Neural progenitor cell (in vitro differentiated cells): ENCODE measurements around the gene CACYBP. TPM values are rescaled to one million over a fixed set of nuclear protein-coding genes. Genes with fewer than 3 reads are reported as not detected.

ENCODE experiments used
- DNase-seq: peaks from one replicate; pipeline ENCODE4 v3.0.0-alpha.2; 2016; ENCODE audit warnings: low spot score
- H2AFZ ChIP-seq: fragments of 200-600 bp; sonication (generic); replicated peaks from 2 replicates; pipeline ENCODE4 v1.6.1; 2016; ENCODE audit warnings: antibody characterized with exemption
- H3F3A ChIP-seq: fragments of 200-600 bp; sonication (generic); 2 replicates; pipeline ENCODE4 v1.6.1; 2016; ENCODE audit warnings: antibody characterized with exemption, low read depth
- H3K27ac ChIP-seq: fragments of 200-600 bp; sonication (generic); 2 replicates; pipeline ENCODE4 v1.5.1; 2016; ENCODE audit warnings: mild to moderate bottlenecking
- H3K27me3 ChIP-seq: fragments of 200-600 bp; sonication (generic); 2 replicates; pipeline ENCODE4 v1.6.1; 2016; ENCODE audit warnings: mild to moderate bottlenecking, moderate library complexity
- H3K36me3 ChIP-seq: fragments of 200-600 bp; sonication (generic); 2 replicates; pipeline ENCODE4 v1.5.1; 2016
- H3K4me1 ChIP-seq: fragments of 200-600 bp; sonication (generic); 2 replicates; pipeline ENCODE4 v1.6.1; 2016; ENCODE audit warnings: mixed run types
- H3K4me2 ChIP-seq: fragments of 200-600 bp; sonication (generic); 2 replicates; pipeline ENCODE4 v1.6.1; 2016
- H3K4me3 ChIP-seq: fragments of 200-600 bp; sonication (generic); 2 replicates; pipeline ENCODE4 v1.5.1; 2016
- H3K79me2 ChIP-seq: fragments of 200-600 bp; sonication (generic); 2 replicates; pipeline ENCODE4 v1.6.1; 2016; ENCODE audit warnings: low read depth
- H3K9ac ChIP-seq: fragments of 200-600 bp; sonication (generic); 2 replicates; pipeline ENCODE4 v1.6.1; 2016
- H3K9me3 ChIP-seq: fragments of 200-600 bp; sonication (generic); 2 replicates; pipeline ENCODE4 v1.5.1; 2016; ENCODE audit warnings: low read depth
- H4K20me1 ChIP-seq: fragments of 200-600 bp; sonication (generic); 2 replicates; pipeline ENCODE4 v1.6.1; 2016; ENCODE audit warnings: low read depth
- H3K27ac Mint-ChIP-seq: 3 replicates; pipeline ENCODE4 v1.8.0; 2021; ENCODE audit warnings: mixed read lengths
- H3K27me3 Mint-ChIP-seq: 2 replicates; pipeline ENCODE4 v1.8.0; 2022; ENCODE audit warnings: low read depth, mild to moderate bottlenecking, inconsistent platforms, moderate library complexity, mixed read lengths; ENCODE audit not compliant: insufficient read depth
- H3K36me3 Mint-ChIP-seq: 3 replicates; pipeline ENCODE4 v1.8.0; 2021; ENCODE audit warnings: mixed read lengths
- H3K4me1 Mint-ChIP-seq: 3 replicates; pipeline ENCODE4 v1.8.0; 2021; ENCODE audit warnings: mixed read lengths
- H3K4me3 Mint-ChIP-seq: 3 replicates; pipeline ENCODE4 v1.8.0; 2021; ENCODE audit warnings: mild to moderate bottlenecking, moderate library complexity, mixed read lengths
- H3K9me3 Mint-ChIP-seq: 3 replicates; pipeline ENCODE4 v1.8.0; 2020; ENCODE audit warnings: mixed read lengths
- EZH2 ChIP-seq: fragments of 200-600 bp; sonication (generic); IDR thresholded peaks from 2 replicates; pipeline ENCODE4 v1.6.1; 2017; ENCODE audit warnings: antibody characterized with exemption, mild to moderate bottlenecking, moderate library complexity
- EZH2phosphoT487 ChIP-seq: fragments of 200-600 bp; sonication (generic); IDR thresholded peaks from 2 replicates; pipeline ENCODE4 v1.6.1; 2017; ENCODE audit warnings: antibody characterized with exemption
- total RNA-seq: library from RNA; depleted of rRNA; stranded (reverse); fragments of >200 nt; gene quantifications from 2 replicates; pipeline ENCODE4 v1.2.3, GENCODE V29; 2015; ENCODE audit warnings: low replicate concordance
- TF ChIP-seq, protein P1 (sequence below): fragments of 200-600 bp; sonication (generic); IDR thresholded peaks from 2 replicates; pipeline ENCODE4 v1.5.1; 2017; ENCODE audit warnings: antibody characterized with exemption, mild to moderate bottlenecking

CACYBP gene
- total RNA-seq, 1 donor from 2014 or later = 166 TPM

DNA sequence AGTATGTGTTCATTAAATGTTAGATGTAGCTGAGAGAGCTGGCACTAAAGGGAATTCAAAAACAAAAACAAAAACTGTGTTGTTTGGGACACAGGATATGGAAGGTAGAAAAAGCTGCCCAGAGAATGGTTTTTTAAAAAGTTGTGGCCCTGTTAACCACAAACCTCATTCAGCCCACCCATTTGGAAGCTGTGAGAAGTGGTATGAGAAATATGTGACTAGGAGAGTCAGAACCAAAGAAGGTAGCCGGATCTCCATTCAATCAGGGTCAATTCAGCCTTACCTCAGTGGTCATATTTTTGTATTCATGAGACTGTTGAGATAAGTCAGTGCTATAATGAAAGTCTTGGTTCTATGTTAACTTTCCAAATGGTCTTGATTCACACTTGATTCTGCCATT lies 29.8 kb upstream of the CACYBP start:
- H3K4me1 Mint-ChIP-seq = peaks cover 17% of the 10 kb centered on the region
- H2AFZ ChIP-seq = no peak overlapping the region
- H3K9me3 ChIP-seq = no peaks in the 10 kb centered on the region
- H3K4me1 ChIP-seq = peaks cover 22% of the 10 kb centered on the region
- H3K4me3 Mint-ChIP-seq = no peak overlapping the region
- H3K79me2 ChIP-seq = no peaks in the 10 kb centered on the region
- H3K36me3 Mint-ChIP-seq = peaks cover 3% of the 10 kb centered on the region
- no peak for DNase-seq
- H3K9ac ChIP-seq = no peak overlapping the region
- no peaks in the 10 kb centered on the region for H3K36me3 ChIP-seq
- H3K9me3 Mint-ChIP-seq = no peaks in the 10 kb centered on the region
- H3K27ac Mint-ChIP-seq = no peak overlapping the region
- H3K27me3 ChIP-seq = no peaks in the 10 kb centered on the region
- no peaks in the 10 kb centered on the region for H4K20me1 ChIP-seq
- H3K27ac ChIP-seq = no peak overlapping the region
- H3K4me2 ChIP-seq = no peak overlapping the region
- no peak overlapping the region for H3K4me3 ChIP-seq
- H3K27me3 Mint-ChIP-seq = no peaks in the 10 kb centered on the region
- TF ChIP-seq EZH2phosphoT487 = no peak
- no peak for TF ChIP-seq EZH2
- TF ChIP-seq, protein P1, sequence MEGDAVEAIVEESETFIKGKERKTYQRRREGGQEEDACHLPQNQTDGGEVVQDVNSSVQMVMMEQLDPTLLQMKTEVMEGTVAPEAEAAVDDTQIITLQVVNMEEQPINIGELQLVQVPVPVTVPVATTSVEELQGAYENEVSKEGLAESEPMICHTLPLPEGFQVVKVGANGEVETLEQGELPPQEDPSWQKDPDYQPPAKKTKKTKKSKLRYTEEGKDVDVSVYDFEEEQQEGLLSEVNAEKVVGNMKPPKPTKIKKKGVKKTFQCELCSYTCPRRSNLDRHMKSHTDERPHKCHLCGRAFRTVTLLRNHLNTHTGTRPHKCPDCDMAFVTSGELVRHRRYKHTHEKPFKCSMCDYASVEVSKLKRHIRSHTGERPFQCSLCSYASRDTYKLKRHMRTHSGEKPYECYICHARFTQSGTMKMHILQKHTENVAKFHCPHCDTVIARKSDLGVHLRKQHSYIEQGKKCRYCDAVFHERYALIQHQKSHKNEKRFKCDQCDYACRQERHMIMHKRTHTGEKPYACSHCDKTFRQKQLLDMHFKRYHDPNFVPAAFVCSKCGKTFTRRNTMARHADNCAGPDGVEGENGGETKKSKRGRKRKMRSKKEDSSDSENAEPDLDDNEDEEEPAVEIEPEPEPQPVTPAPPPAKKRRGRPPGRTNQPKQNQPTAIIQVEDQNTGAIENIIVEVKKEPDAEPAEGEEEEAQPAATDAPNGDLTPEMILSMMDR = no peak
- H3F3A ChIP-seq = no peaks in the 10 kb centered on the region

DNA sequence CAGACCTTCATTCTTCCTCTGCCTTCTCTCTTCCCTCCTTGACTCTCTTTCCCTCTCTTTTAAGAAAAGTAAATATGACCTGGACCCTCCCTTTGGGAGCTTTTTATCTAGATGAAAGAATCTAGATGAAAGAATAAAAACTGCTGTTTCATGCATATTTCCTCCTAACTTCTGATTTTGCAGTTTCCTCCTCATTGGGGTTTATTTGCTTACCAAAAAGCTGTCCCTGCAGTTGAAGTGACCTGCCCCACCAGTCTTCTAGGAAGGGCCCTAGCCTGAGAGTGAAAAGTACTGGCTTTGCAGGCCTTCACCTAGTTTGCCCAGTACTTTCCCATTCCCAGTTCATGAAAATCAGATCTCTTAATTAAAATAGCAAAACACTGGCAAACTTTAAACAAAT lies 28.3 kb upstream of the CACYBP start:
- H3K9me3 ChIP-seq = no peaks in the 10 kb centered on the region
- Mint-ChIP-seq H3K9me3 (no peaks in the 10 kb centered on the region), H3K27ac (no peak overlapping the region), H3K4me1 (peaks cover 11% of the 10 kb centered on the region), H3K4me3 (no peak overlapping the region), H3K36me3 (peaks cover 4% of the 10 kb centered on the region), H3K27me3 (no peaks in the 10 kb centered on the region)
- H2AFZ ChIP-seq = no peak overlapping the region
- H3K36me3 ChIP-seq = no peaks in the 10 kb centered on the region
- no peaks in the 10 kb centered on the region for H3F3A ChIP-seq
- H3K4me1 ChIP-seq = peaks cover 12% of the 10 kb centered on the region
- H3K27me3 ChIP-seq = no peaks in the 10 kb centered on the region
- no peaks in the 10 kb centered on the region for H4K20me1 ChIP-seq
- H3K27ac ChIP-seq = no peak overlapping the region
- H3K4me2 ChIP-seq = no peak overlapping the region
- no peak for DNase-seq
- TF ChIP-seq, protein P1 = no peak
- TF ChIP-seq EZH2phosphoT487 (no peak), EZH2 (no peak)
- no peak overlapping the region for H3K4me3 ChIP-seq
- no peaks in the 10 kb centered on the region for H3K79me2 ChIP-seq
- no peak overlapping the region for H3K9ac ChIP-seq

DNA sequence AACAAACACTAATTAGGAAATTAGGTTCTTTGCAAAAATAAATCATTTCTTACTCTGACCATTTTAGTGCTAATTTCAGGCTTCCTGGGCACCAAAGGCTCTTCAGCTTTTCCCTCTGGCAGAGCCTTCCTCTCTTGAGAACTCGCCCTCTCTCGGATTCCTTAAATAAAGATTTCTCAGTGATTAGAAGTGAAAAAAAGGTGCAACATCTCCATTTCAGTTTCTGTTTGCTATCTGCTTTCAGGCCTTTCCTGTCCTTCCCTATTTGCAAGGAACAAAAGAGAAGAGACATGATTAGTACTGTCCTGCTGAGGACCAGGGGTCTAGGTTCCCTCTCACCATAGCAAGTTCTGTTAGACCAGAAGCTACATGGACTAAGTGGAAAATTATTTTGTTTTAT lies 27.8 kb upstream of the CACYBP start:
- no peaks in the 10 kb centered on the region for H3K27me3 Mint-ChIP-seq
- H3K36me3 Mint-ChIP-seq = peaks cover 4% of the 10 kb centered on the region
- Histone ChIP-seq H3F3A (no peaks in the 10 kb centered on the region), H3K4me3 (no peak overlapping the region), H3K4me2 (no peak overlapping the region), H3K27ac (no peak overlapping the region), H3K9ac (no peak overlapping the region), H3K27me3 (no peaks in the 10 kb centered on the region), H2AFZ (no peak overlapping the region), H3K36me3 (no peaks in the 10 kb centered on the region), H3K9me3 (no peaks in the 10 kb centered on the region), H3K4me1 (peaks cover 12% of the 10 kb centered on the region), H3K79me2 (no peaks in the 10 kb centered on the region), H4K20me1 (no peaks in the 10 kb centered on the region)
- peaks cover 15% of the 10 kb centered on the region for H3K4me1 Mint-ChIP-seq
- no peaks in the 10 kb centered on the region for H3K9me3 Mint-ChIP-seq
- TF ChIP-seq EZH2phosphoT487 = no peak
- TF ChIP-seq EZH2 = no peak
- TF ChIP-seq, protein P1 = no peak
- H3K27ac Mint-ChIP-seq = no peak overlapping the region
- H3K4me3 Mint-ChIP-seq = no peak overlapping the region
- DNase-seq = no peak
